Vagina (tissue), 2 donors: ENCODE data around the gene E2F6. TPM values are rescaled to one million over a fixed set of nuclear protein-coding genes. Genes with fewer than 3 reads are reported as not detected.
A peak's percentile ranks its signal among the peaks of the same experiment; 100 is the strongest.

Experiments
- DNase-seq, 2 donors: peaks; one replicate each; pipeline ENCODE4 v3.0.0-alpha.2; 2017; ENCODE audit errors: extremely low spot score in 2 of 2
- H3K27ac ChIP-seq: fragments of 200-600 bp; sonication (generic); one replicate; pipeline ENCODE4 v1.5.1; 2019
- H3K27me3 ChIP-seq: fragments of 200-600 bp; sonication (generic); one replicate; pipeline ENCODE4 v1.5.1; 2019
- H3K36me3 ChIP-seq, 2 donors: fragments of 200-600 bp; sonication (generic); one replicate each; pipeline ENCODE4 v1.5.1; 2017 to 2019
- H3K4me1 ChIP-seq: fragments of 200-600 bp; sonication (generic); one replicate; pipeline ENCODE4 v1.5.1; 2019
- H3K4me3 ChIP-seq, 2 donors: fragments of 200-600 bp; sonication (generic); 1 replicate in 1 of 2; 2 replicates in 1 of 2; pipeline ENCODE4 v1.5.1; 2016 to 2019
- H3K9me3 ChIP-seq: fragments of 200-600 bp; sonication (generic); one replicate; pipeline ENCODE4 v1.5.1; 2019
- POLR2A ChIP-seq, 2 donors: fragments of 450-650 bp; IDR thresholded peaks; one replicate each; pipeline ENCODE4 v1.6.1; 2017; ENCODE audit warnings: antibody characterized with exemption in 2 of 2, mild to moderate bottlenecking in 2 of 2, moderate library complexity in 2 of 2
- POLR2AphosphoS5 ChIP-seq, 2 donors: sonication (generic); formaldehyde crosslinking; IDR thresholded peaks; one replicate each; pipeline ENCODE4 v1.9.0; 2017; ENCODE audit warnings: antibody characterized with exemption in 2 of 2, mild to moderate bottlenecking in 2 of 2, low read depth in 1 of 2; ENCODE audit not compliant: insufficient read depth in 1 of 2
- intact Hi-C: fragments of 100-400 bp; cut with DNase I; formaldehyde crosslinking; loops from one replicate; pipeline ENCODE4 v1.15.1; 2023
- total RNA-seq: library from RNA; depleted of rRNA; stranded (reverse); fragments of >200 nt; gene quantifications from one replicate; pipeline ENCODE4 v1.2.3, GENCODE V29; 2016
- TF ChIP-seq, protein P1 (sequence below), 3 experiments: fragments of 450-650 bp in 2 of 3; fragments of 200-600 bp in 1 of 3; sonication (generic) in 1 of 3; IDR thresholded peaks; one replicate each; pipeline ENCODE4 v1.5.1; 2017 to 2019; ENCODE audit warnings: antibody characterized with exemption in 3 of 3, mild to moderate bottlenecking in 2 of 3, moderate library complexity in 2 of 3

The E2F6 gene
- total RNA-seq, 1 donor from 2014 or later: 9.1 TPM

GRCh38 chr2:11492720-11493119, 26.8 kb upstream of the E2F6 start:
- intact Hi-C loops: no loop called here
- Histone ChIP-seq H3K36me3 (no peaks in the 10 kb centered on the region), H3K27ac (no peak overlapping the region), H3K4me1 (peaks cover 20% of the 10 kb centered on the region), H3K27me3 (no peaks in the 10 kb centered on the region), H3K4me3 (no peak overlapping the region), H3K9me3 (no peaks in the 10 kb centered on the region)
- TF ChIP-seq POLR2A (IDR thresholded peaks at IDR 0.05): no peak
- DNase-seq: no peak

- H3K27ac ChIP-seq: no peak overlapping the region
- DNase-seq: no peak
- no peaks in the 10 kb centered on the region for H3K27me3 ChIP-seq
- H3K4me3 ChIP-seq: no peak overlapping the region
- TF ChIP-seq, protein P1, sequence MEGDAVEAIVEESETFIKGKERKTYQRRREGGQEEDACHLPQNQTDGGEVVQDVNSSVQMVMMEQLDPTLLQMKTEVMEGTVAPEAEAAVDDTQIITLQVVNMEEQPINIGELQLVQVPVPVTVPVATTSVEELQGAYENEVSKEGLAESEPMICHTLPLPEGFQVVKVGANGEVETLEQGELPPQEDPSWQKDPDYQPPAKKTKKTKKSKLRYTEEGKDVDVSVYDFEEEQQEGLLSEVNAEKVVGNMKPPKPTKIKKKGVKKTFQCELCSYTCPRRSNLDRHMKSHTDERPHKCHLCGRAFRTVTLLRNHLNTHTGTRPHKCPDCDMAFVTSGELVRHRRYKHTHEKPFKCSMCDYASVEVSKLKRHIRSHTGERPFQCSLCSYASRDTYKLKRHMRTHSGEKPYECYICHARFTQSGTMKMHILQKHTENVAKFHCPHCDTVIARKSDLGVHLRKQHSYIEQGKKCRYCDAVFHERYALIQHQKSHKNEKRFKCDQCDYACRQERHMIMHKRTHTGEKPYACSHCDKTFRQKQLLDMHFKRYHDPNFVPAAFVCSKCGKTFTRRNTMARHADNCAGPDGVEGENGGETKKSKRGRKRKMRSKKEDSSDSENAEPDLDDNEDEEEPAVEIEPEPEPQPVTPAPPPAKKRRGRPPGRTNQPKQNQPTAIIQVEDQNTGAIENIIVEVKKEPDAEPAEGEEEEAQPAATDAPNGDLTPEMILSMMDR (IDR thresholded peaks at IDR 0.05): no peak
- TF ChIP-seq POLR2A (IDR thresholded peaks at IDR 0.05) (no peak), POLR2AphosphoS5 (IDR thresholded peaks at IDR 0.05; ENCODE audit: insufficient read depth in 1 of 2, low read depth in 1 of 2) (no peak)
- intact Hi-C loops: no loop called here
- peaks cover 20% of the 10 kb centered on the region for H3K4me1 ChIP-seq
- H3K36me3 ChIP-seq: no peaks in the 10 kb centered on the region
- no peaks in the 10 kb centered on the region for H3K9me3 ChIP-seq
Observed at GRCh38 chr2:11492244-11492643, 26.3 kb upstream of the E2F6 start.

DNA sequence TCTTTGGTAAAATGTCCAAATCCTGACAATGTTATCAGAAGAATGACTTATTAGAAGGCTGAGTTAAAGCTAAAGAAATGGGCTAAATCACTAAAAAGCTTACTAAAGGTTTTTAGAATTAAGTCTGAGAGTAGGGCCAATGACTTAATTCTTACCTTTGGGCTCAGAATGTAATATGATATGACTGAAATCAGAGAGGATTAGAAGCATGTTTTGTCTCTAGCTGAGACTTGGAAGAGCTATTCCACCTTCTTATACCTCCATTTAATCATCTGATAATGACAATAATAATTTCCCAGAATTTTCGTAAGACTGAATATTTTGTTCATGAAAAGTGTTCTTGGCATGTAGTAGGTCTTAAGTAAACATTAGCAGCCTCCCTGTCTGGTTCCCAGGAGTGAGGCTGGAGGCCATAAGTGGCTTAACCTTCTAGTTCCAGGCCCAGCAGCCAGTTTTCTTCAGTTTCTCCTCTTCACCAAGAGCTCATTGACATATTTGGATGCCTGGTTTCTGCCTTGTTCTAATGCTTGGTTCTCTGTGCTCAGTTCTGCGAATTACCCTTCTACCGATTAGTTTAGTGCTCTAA, 25.5 kb upstream of the E2F6 start:
- Histone ChIP-seq H3K9me3 (no peaks in the 10 kb centered on the region), H3K27me3 (no peaks in the 10 kb centered on the region), H3K4me1 (peaks cover 20% of the 10 kb centered on the region), H3K27ac (peak overlapping the region; percentile 20), H3K4me3 (no peak overlapping the region), H3K36me3 (no peaks in the 10 kb centered on the region)
- intact Hi-C loops: no loop called here
- TF ChIP-seq, protein P1 (IDR thresholded peaks at IDR 0.05): no peak
- no peak for TF ChIP-seq POLR2A (IDR thresholded peaks at IDR 0.05)
- no peak for TF ChIP-seq POLR2AphosphoS5 (IDR thresholded peaks at IDR 0.05; ENCODE audit: insufficient read depth in 1 of 2, low read depth in 1 of 2)
- no peak for DNase-seq

DNA sequence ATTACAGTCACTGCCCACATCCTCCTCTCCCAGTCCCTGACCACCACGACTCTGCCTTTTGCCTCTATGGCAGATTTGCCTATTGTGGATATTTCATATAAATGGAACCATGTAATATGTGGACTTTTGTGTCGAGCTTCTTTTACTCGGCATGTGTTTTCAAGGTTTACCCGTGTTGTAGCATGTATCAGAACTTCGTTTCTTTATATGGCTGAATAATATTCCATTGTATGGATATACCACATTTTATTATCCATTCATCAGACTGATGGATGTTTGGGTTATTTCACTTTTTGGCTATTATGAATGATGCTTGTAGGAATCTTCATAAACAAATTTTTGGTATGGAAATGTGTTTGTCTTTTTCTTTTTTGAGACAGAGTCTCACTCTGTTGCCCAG, 24.2 kb upstream of the E2F6 start:
- DNase-seq: no peak
- intact Hi-C loops: no loop called here
- Histone ChIP-seq H3K27ac (no peak overlapping the region), H3K4me3 (no peak overlapping the region), H3K4me1 (peaks cover 26% of the 10 kb centered on the region), H3K36me3 (no peaks in the 10 kb centered on the region), H3K9me3 (no peaks in the 10 kb centered on the region), H3K27me3 (no peaks in the 10 kb centered on the region)
- TF ChIP-seq POLR2AphosphoS5 (IDR thresholded peaks at IDR 0.05; ENCODE audit: insufficient read depth in 1 of 2, low read depth in 1 of 2): no peak
- TF ChIP-seq POLR2A (IDR thresholded peaks at IDR 0.05): no peak
- TF ChIP-seq, protein P1 (IDR thresholded peaks at IDR 0.05): no peak

- TF ChIP-seq, protein P1 (IDR thresholded peaks at IDR 0.05): no peak
- TF ChIP-seq POLR2AphosphoS5 (IDR thresholded peaks at IDR 0.05; ENCODE audit: insufficient read depth in 1 of 2, low read depth in 1 of 2): no peak
- DNase-seq: no peak
- Histone ChIP-seq H3K9me3 (no peaks in the 10 kb centered on the region), H3K27me3 (no peaks in the 10 kb centered on the region), H3K27ac (no peak overlapping the region), H3K4me1 (peaks cover 38% of the 10 kb centered on the region), H3K4me3 (no peak overlapping the region), H3K36me3 (no peaks in the 10 kb centered on the region)
- intact Hi-C loops: no loop called here
Observed at GRCh38 chr2:11488809-11489208, 22.8 kb upstream of the E2F6 start.
